Measurements from ENCODE around the gene ABCC11.

DNA sequence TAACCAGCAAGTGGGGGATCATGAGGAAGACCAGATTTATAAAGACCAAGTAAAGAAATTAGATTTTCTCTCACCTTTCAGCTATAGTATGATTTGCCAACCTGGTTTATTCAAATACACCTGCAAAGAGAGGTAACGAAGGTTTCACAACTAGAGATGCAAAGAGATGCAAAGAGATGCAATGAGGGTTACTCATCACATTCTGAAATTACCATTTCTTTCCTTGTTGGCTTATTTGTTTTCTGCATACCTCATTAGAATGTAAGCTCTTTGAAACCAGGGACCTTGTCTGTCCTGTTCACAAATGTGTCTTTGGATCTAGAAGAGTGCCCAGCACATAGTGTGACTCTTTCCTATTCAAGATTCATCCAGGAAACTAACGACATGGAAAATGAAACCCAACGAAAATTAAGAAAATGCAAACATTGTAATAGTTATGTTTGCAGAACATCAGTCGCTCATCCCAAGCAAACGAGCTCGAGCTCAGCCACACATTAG, 12.2 kb downstream of the ABCC11 start:
- TF ChIP-seq, protein P1, sequence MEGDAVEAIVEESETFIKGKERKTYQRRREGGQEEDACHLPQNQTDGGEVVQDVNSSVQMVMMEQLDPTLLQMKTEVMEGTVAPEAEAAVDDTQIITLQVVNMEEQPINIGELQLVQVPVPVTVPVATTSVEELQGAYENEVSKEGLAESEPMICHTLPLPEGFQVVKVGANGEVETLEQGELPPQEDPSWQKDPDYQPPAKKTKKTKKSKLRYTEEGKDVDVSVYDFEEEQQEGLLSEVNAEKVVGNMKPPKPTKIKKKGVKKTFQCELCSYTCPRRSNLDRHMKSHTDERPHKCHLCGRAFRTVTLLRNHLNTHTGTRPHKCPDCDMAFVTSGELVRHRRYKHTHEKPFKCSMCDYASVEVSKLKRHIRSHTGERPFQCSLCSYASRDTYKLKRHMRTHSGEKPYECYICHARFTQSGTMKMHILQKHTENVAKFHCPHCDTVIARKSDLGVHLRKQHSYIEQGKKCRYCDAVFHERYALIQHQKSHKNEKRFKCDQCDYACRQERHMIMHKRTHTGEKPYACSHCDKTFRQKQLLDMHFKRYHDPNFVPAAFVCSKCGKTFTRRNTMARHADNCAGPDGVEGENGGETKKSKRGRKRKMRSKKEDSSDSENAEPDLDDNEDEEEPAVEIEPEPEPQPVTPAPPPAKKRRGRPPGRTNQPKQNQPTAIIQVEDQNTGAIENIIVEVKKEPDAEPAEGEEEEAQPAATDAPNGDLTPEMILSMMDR (conservative IDR thresholded peaks at IDR 0.05; ENCODE audit: low read depth, low read length), result no peak
- TF ChIP-seq RAD21 (IDR thresholded peaks at IDR 0.05; ENCODE audit: low read length) (no peak), POLR2A (IDR thresholded peaks at IDR 0.05; ENCODE audit: low read depth, low read length) (no peak), RCOR1 (IDR thresholded peaks at IDR 0.05; ENCODE audit: insufficient replicate concordance, low read length) (no peak), RFX5 (IDR thresholded peaks at IDR 0.05; ENCODE audit: low read depth, low read length) (no peak), BHLHE40 (IDR thresholded peaks at IDR 0.05; ENCODE audit: low read depth, low read length) (no peak), CHD1 (IDR thresholded peaks at IDR 0.05; ENCODE audit: low read depth, low read length) (no peak), CEBPB (IDR thresholded peaks at IDR 0.05; ENCODE audit: low read depth, low read length) (no peak), MAFK (IDR thresholded peaks at IDR 0.05; ENCODE audit: low read depth, low read length) (no peak)
- TF ChIP-seq, protein P2, sequence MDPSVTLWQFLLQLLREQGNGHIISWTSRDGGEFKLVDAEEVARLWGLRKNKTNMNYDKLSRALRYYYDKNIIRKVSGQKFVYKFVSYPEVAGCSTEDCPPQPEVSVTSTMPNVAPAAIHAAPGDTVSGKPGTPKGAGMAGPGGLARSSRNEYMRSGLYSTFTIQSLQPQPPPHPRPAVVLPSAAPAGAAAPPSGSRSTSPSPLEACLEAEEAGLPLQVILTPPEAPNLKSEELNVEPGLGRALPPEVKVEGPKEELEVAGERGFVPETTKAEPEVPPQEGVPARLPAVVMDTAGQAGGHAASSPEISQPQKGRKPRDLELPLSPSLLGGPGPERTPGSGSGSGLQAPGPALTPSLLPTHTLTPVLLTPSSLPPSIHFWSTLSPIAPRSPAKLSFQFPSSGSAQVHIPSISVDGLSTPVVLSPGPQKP (IDR thresholded peaks at IDR 0.05; ENCODE audit: borderline replicate concordance, low read depth, low read length), result no peak
- TF ChIP-seq, protein P3, sequence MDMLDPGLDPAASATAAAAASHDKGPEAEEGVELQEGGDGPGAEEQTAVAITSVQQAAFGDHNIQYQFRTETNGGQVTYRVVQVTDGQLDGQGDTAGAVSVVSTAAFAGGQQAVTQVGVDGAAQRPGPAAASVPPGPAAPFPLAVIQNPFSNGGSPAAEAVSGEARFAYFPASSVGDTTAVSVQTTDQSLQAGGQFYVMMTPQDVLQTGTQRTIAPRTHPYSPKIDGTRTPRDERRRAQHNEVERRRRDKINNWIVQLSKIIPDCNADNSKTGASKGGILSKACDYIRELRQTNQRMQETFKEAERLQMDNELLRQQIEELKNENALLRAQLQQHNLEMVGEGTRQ (IDR thresholded peaks at IDR 0.05; ENCODE audit: low read depth, low read length), result no peak

Data from IMR-90 (cell line).